Trophoblast cell (in vitro differentiated cells and primary cell): ENCODE measurements around the gene CSTA.

Experiments used
- DNase-seq, 2 donors: peaks; one replicate each; pipeline ENCODE4 v3.0.0-alpha.2; 2016
- H2AFZ ChIP-seq: 2 replicates; pipeline ENCODE4 v1.6.1; 2013; ENCODE audit warnings: low read length, moderate library complexity, mild to moderate bottlenecking; ENCODE audit not compliant: insufficient read depth, poor library complexity
- H2AK5ac ChIP-seq: 2 replicates; pipeline ENCODE4 v1.6.1; 2013; ENCODE audit warnings: mild to moderate bottlenecking, low read length
- H2BK120ac ChIP-seq: 2 replicates; pipeline ENCODE4 v1.6.1; 2013; ENCODE audit warnings: low read length, mild to moderate bottlenecking, moderate library complexity; ENCODE audit not compliant: insufficient read depth, poor library complexity
- H2BK12ac ChIP-seq: 2 replicates; pipeline ENCODE4 v1.6.1; 2013; ENCODE audit warnings: mild to moderate bottlenecking, low read length, moderate library complexity
- H2BK5ac ChIP-seq: 2 replicates; pipeline ENCODE4 v1.6.1; 2013; ENCODE audit warnings: low read length, low read depth, moderate library complexity, mild to moderate bottlenecking; ENCODE audit not compliant: poor library complexity
- H3K14ac ChIP-seq: 2 replicates; pipeline ENCODE4 v1.6.1; 2013; ENCODE audit warnings: mild to moderate bottlenecking, low read length
- H3K18ac ChIP-seq: 2 replicates; pipeline ENCODE4 v1.6.1; 2013; ENCODE audit warnings: mild to moderate bottlenecking, low read length
- H3K23ac ChIP-seq: 2 replicates; pipeline ENCODE4 v1.6.1; 2013; ENCODE audit warnings: low read length
- H3K27ac ChIP-seq: 2 replicates; pipeline ENCODE4 v1.5.1; 2013; ENCODE audit warnings: low read depth, mild to moderate bottlenecking, inconsistent platforms, low read length, moderate library complexity
- H3K27me3 ChIP-seq: 2 replicates; pipeline ENCODE4 v1.6.1; 2013; ENCODE audit warnings: inconsistent platforms, mild to moderate bottlenecking, low read length, moderate library complexity; ENCODE audit not compliant: insufficient read depth
- H3K36me3 ChIP-seq, 2 experiments: 1 replicate in 1 of 2; 2 replicates in 1 of 2; pipeline ENCODE4 v1.6.1; 2013; ENCODE audit warnings: low read length in 2 of 2, mild to moderate bottlenecking in 2 of 2, moderate library complexity in 1 of 2; ENCODE audit not compliant: insufficient read depth in 2 of 2, control insufficient read depth in 1 of 2
- H3K4ac ChIP-seq: 2 replicates; pipeline ENCODE4 v1.6.1; 2013; ENCODE audit warnings: low read depth, mild to moderate bottlenecking, low read length, moderate library complexity
- H3K4me1 ChIP-seq, 2 experiments: 1 replicate in 1 of 2; 2 replicates in 1 of 2; pipeline ENCODE4 v1.6.1; 2013; ENCODE audit warnings: low read length in 2 of 2, mild to moderate bottlenecking in 2 of 2, moderate library complexity in 1 of 2; ENCODE audit not compliant: insufficient read depth in 2 of 2, control insufficient read depth in 1 of 2
- H3K4me2 ChIP-seq: 2 replicates; pipeline ENCODE4 v1.6.1; 2013; ENCODE audit warnings: inconsistent platforms, mild to moderate bottlenecking, low read length, moderate library complexity
- H3K4me3 ChIP-seq: 2 replicates; pipeline ENCODE4 v1.5.1; 2013; ENCODE audit warnings: mild to moderate bottlenecking, low read depth, low read length, inconsistent platforms
- H3K79me1 ChIP-seq: one replicate; pipeline ENCODE4 v1.6.1; 2013; ENCODE audit warnings: low read length
- H3K79me2 ChIP-seq: 2 replicates; pipeline ENCODE4 v1.6.1; 2013; ENCODE audit warnings: low read length, mild to moderate bottlenecking; ENCODE audit not compliant: control insufficient read depth, insufficient read depth, poor library complexity
- H3K9ac ChIP-seq: 2 replicates; pipeline ENCODE4 v1.6.1; 2013; ENCODE audit warnings: mild to moderate bottlenecking, low read length
- H3K9me3 ChIP-seq: 2 replicates; pipeline ENCODE4 v1.6.1; 2013; ENCODE audit warnings: low read depth, mild to moderate bottlenecking, control low read depth, inconsistent platforms, low read length; ENCODE audit not compliant: insufficient read depth
- H4K12ac ChIP-seq: 2 replicates; pipeline ENCODE4 v1.6.1; 2013; ENCODE audit warnings: low read depth, mild to moderate bottlenecking, low read length, moderate library complexity
- H4K8ac ChIP-seq: 2 replicates; pipeline ENCODE4 v1.6.1; 2013; ENCODE audit warnings: low read depth, mild to moderate bottlenecking, low read length, moderate library complexity
- H4K91ac ChIP-seq: one replicate; pipeline ENCODE4 v1.6.1; 2013; ENCODE audit warnings: low read depth, mild to moderate bottlenecking, low read length, moderate library complexity
- WGBS: extraction: QIAGEN DNeasy Blood & Tissue Kit; methylation state at CpG from one replicate; pipeline ENCODE4 v1.1.7; 2013; ENCODE audit warnings: missing lambda C conversion rate; ENCODE audit not compliant: insufficient read length, insufficient coverage; ENCODE audit errors: extremely low coverage; 5-methylcytosine and 5-hydroxymethylcytosine counted together

Gene CSTA

GRCh38 chr3:122383771-122384697 is 59.0 kb downstream of the CSTA start, which contains the start of gene FAM162A:
TSS of gene FAM162A (plus strand) at chr3:122384182. CDS start at chr3:122384266, 84 bp downstream.
- Histone ChIP-seq H4K8ac (peak within 1 kb of the TSS; percentile 96), H3K4me2 (peak within 1 kb of the TSS; percentile 84), H3K36me3 (no peaks in the 10 kb centered on the region), H3K4ac (no peak within 1 kb of the TSS), H2BK5ac (no peak within 1 kb of the TSS), H3K79me2 (peaks cover 3% of the 10 kb centered on the region), H2AFZ (peak within 1 kb of the TSS; percentile 93), H3K23ac (no peak within 1 kb of the TSS), H3K79me1 (peaks cover 3% of the 10 kb centered on the region), H3K27ac (peak within 1 kb of the TSS; percentile 48), H3K9ac (peak within 1 kb of the TSS; percentile 73), H3K9me3 (no peaks in the 10 kb centered on the region), H3K14ac (peak within 1 kb of the TSS; percentile 22), H3K4me1 (peaks cover 0 to 2% of the 10 kb centered on the region in 2 experiments), H2BK12ac (no peak within 1 kb of the TSS), H3K4me3 (peak within 1 kb of the TSS; percentile 92), H4K12ac (peak within 1 kb of the TSS; percentile 81), H2BK120ac (peak within 1 kb of the TSS; percentile 32), H3K18ac (no peak within 1 kb of the TSS), H4K91ac (peak within 1 kb of the TSS; percentile 59), H3K27me3 (no peaks in the 10 kb centered on the region), H2AK5ac (no peak within 1 kb of the TSS)
- no CpG with 5 or more reads among the region's 52 CpGs for WGBS
- peak; percentile 97 to 98 for DNase-seq

- peaks cover 3% of the 10 kb centered on the region for H3K79me1 ChIP-seq
These were observed 62.7 kb downstream of the CSTA start for GRCh38 chr3:122387709-122388108.

GRCh38 chr3:122389197-122389596 is 64.1 kb downstream of the CSTA start:
- H4K8ac ChIP-seq = no peak overlapping the region
- no peak overlapping the region for H3K4me2 ChIP-seq

More at GRCh38 chr3:122387709-122388108, 62.7 kb downstream of the CSTA start:
- H3K9me3 ChIP-seq = no peaks in the 10 kb centered on the region
- no peak overlapping the region for H3K4me2 ChIP-seq
- no peak overlapping the region for H3K27ac ChIP-seq
- no peak overlapping the region for H4K8ac ChIP-seq
- H2BK120ac ChIP-seq = no peak overlapping the region
- no peak overlapping the region for H2BK5ac ChIP-seq
- WGBS = no CpG with 5 or more reads among the region's 3 CpGs
- H3K4me3 ChIP-seq = no peak overlapping the region
- no peaks in the 10 kb centered on the region for H3K27me3 ChIP-seq
- no peak overlapping the region for H4K91ac ChIP-seq
- H4K12ac ChIP-seq = no peak overlapping the region
- no peak overlapping the region for H2AFZ ChIP-seq
- peaks cover 0 to 2% of the 10 kb centered on the region in 2 experiments for H3K4me1 ChIP-seq
- H3K9ac ChIP-seq = no peak overlapping the region
- no peak overlapping the region for H2AK5ac ChIP-seq
- no peak overlapping the region for H3K23ac ChIP-seq
- peaks cover 2% of the 10 kb centered on the region for H3K79me2 ChIP-seq
- H3K14ac ChIP-seq = no peak overlapping the region
- H3K4ac ChIP-seq = no peak overlapping the region
- H2BK12ac ChIP-seq = no peak overlapping the region
- DNase-seq = no peak
- no peaks in the 10 kb centered on the region for H3K36me3 ChIP-seq
- no peak overlapping the region for H3K18ac ChIP-seq

GRCh38 chr3:122389892-122390291 is 64.8 kb downstream of the CSTA start:
- WGBS = no CpG with 5 or more reads among the region's 4 CpGs

More at GRCh38 chr3:122389197-122389596, 64.1 kb downstream of the CSTA start:
- no peak overlapping the region for H3K14ac ChIP-seq
- H3K4me3 ChIP-seq = no peak overlapping the region
- no peak for DNase-seq
- H3K27me3 ChIP-seq = no peaks in the 10 kb centered on the region
- H2AFZ ChIP-seq = no peak overlapping the region
- no peak overlapping the region for H3K18ac ChIP-seq
- H4K12ac ChIP-seq = no peak overlapping the region
- no peaks in the 10 kb centered on the region for H3K79me2 ChIP-seq
- H3K9me3 ChIP-seq = no peaks in the 10 kb centered on the region
- H3K4me1 ChIP-seq = peaks cover 2 to 4% of the 10 kb centered on the region in 2 experiments
- no peak overlapping the region for H2BK5ac ChIP-seq
- H2BK120ac ChIP-seq = no peak overlapping the region
- no peak overlapping the region for H3K27ac ChIP-seq
- no peaks in the 10 kb centered on the region for H3K36me3 ChIP-seq
- no peak overlapping the region for H2BK12ac ChIP-seq
- H2AK5ac ChIP-seq = no peak overlapping the region
- H3K23ac ChIP-seq = no peak overlapping the region
- H4K91ac ChIP-seq = no peak overlapping the region
- no peak overlapping the region for H3K4ac ChIP-seq
- no peaks in the 10 kb centered on the region for H3K79me1 ChIP-seq
- no peak overlapping the region for H3K9ac ChIP-seq

More at GRCh38 chr3:122389892-122390291, 64.8 kb downstream of the CSTA start:
- DNase-seq = no peak
- Histone ChIP-seq H4K8ac (no peak overlapping the region), H3K9me3 (no peaks in the 10 kb centered on the region), H2BK5ac (no peak overlapping the region), H3K27me3 (no peaks in the 10 kb centered on the region), H3K18ac (no peak overlapping the region), H2BK12ac (no peak overlapping the region), H4K12ac (no peak overlapping the region), H2AFZ (no peak overlapping the region), H3K4me1 (peaks cover 0 to 4% of the 10 kb centered on the region in 2 experiments), H2AK5ac (no peak overlapping the region), H3K4me2 (no peak overlapping the region), H4K91ac (no peak overlapping the region), H3K27ac (no peak overlapping the region), H3K36me3 (no peaks in the 10 kb centered on the region), H3K4me3 (no peak overlapping the region), H3K79me1 (no peaks in the 10 kb centered on the region), H3K4ac (no peak overlapping the region), H3K79me2 (no peaks in the 10 kb centered on the region), H3K23ac (no peak overlapping the region), H2BK120ac (no peak overlapping the region), H3K14ac (no peak overlapping the region), H3K9ac (no peak overlapping the region)
